ENCODE measurements around the gene KRAS. TPM values are rescaled to one million over a fixed set of nuclear protein-coding genes. Genes with fewer than 3 reads are reported as not detected.

KRAS gene
- total and polyA plus RNA-seq, 3 donors from 2014 or later = 13.3 to 22.1 (median 20.3) TPM

DNA sequence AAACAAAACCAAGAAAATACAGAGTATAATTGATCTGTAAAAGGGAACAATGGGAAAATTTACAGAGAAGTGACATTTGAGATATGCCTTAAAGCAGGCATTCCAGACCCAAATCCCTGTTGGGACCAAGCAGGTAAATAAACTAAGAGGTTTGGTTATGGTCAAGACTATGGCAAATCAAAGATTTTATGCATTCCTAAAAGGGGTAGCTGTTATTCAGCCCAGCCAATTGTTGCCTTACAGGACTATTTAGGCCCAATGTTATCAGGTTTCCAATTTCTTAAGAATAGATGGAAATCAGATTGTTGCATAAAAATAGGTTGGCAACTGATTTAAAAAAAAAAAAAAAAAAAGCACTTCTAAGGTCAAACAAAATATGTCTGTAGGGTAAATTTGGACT, 61.1 kb downstream of the KRAS start:
- DNase-seq = no peak
- Histone ChIP-seq H3K4me3 (no peak overlapping the region), H3K9me3 (no peaks in the 10 kb centered on the region), H3K4me1 (peaks cover 9% of the 10 kb centered on the region), H3K27ac (no peak overlapping the region), H3K27me3 (no peaks in the 10 kb centered on the region), H3K36me3 (ENCODE audit: low read depth, missing control alignments) (no peaks in the 10 kb centered on the region)
- TF ChIP-seq, protein P1, sequence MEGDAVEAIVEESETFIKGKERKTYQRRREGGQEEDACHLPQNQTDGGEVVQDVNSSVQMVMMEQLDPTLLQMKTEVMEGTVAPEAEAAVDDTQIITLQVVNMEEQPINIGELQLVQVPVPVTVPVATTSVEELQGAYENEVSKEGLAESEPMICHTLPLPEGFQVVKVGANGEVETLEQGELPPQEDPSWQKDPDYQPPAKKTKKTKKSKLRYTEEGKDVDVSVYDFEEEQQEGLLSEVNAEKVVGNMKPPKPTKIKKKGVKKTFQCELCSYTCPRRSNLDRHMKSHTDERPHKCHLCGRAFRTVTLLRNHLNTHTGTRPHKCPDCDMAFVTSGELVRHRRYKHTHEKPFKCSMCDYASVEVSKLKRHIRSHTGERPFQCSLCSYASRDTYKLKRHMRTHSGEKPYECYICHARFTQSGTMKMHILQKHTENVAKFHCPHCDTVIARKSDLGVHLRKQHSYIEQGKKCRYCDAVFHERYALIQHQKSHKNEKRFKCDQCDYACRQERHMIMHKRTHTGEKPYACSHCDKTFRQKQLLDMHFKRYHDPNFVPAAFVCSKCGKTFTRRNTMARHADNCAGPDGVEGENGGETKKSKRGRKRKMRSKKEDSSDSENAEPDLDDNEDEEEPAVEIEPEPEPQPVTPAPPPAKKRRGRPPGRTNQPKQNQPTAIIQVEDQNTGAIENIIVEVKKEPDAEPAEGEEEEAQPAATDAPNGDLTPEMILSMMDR (IDR thresholded peaks at IDR 0.05) = no peak
- TF ChIP-seq POLR2A (IDR thresholded peaks at IDR 0.05) = no peak
- intact Hi-C loops (cut with DNase I; ENCODE audit: low total_unique reads) = no loop called here

DNA sequence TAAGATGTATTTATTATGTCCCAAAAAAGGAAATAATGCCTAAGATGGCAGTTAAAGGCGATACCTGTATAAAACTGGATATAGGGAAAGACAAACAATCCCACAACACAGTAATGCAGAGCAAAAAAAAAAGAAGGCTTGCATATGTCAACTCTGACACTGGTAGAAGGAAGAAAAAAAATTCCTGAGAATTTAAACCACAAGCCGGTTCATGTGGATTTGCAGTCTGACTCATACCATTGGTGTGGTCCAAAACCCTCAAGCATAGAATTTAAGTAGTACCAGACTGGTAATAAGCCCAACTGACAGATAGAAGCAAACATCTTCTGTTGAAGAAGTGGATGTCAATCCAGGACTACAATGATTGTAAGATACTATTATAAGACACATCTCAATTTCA, 62.9 kb downstream of the KRAS start:
- 86 to 100% methylated on average over 2 of the region's 2 CpGs for WGBS, 2 donors
- Histone ChIP-seq H3K27me3 (no peaks in the 10 kb centered on the region), H3K27ac (no peak overlapping the region), H3K36me3 (ENCODE audit: low read depth, missing control alignments) (no peaks in the 10 kb centered on the region), H3K9me3 (no peaks in the 10 kb centered on the region), H3K4me1 (peaks cover 6% of the 10 kb centered on the region), H3K4me3 (no peak overlapping the region)
- DNase-seq = no peak
- intact Hi-C loops (cut with DNase I; ENCODE audit: low total_unique reads) = no loop called here
- TF ChIP-seq POLR2A (IDR thresholded peaks at IDR 0.05) = no peak
- TF ChIP-seq, protein P1 (IDR thresholded peaks at IDR 0.05) = no peak

DNA sequence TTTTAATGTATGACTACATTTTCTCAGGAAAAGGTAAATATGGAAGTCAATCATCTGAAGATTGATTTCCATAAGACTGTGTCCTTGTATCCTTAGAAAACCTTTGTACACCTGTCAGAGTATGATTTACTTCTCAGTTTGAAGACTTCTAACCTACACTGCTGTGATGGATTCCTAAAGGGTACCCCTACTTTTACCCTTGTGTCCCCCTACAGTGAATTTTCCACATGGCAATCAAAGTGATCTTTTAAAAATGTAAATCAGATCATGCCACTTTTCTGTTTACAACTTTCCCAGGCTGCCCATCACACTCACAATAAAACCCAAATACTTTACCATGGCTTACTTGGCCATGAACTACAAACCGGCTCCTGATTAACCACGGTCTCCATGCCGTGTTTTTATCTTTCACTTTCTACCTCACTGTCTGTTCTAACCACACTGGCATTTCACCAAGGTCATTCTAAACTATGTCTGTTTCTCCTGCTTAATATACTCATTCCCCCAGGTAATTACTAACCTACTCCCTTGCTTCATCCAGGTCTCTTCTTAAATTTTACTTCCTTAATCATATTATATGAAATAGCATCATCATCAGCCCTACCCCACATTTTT, 63.8 kb downstream of the KRAS start:
- no peak for DNase-seq
- no peaks in the 10 kb centered on the region for H3K36me3 ChIP-seq (ENCODE audit: low read depth, missing control alignments)
- H3K4me1 ChIP-seq = peaks cover 6% of the 10 kb centered on the region
- 37 to 41% methylated on average over 3 of the region's 3 CpGs for WGBS, 2 donors
- H3K9me3 ChIP-seq = no peaks in the 10 kb centered on the region
- TF ChIP-seq, protein P1 (IDR thresholded peaks at IDR 0.05) = no peak
- no peak for TF ChIP-seq POLR2A (IDR thresholded peaks at IDR 0.05)
- no peak overlapping the region for H3K4me3 ChIP-seq
- intact Hi-C loops (cut with DNase I; ENCODE audit: low total_unique reads) = no loop called here
- H3K27ac ChIP-seq = no peak overlapping the region
- H3K27me3 ChIP-seq = no peaks in the 10 kb centered on the region

DNA sequence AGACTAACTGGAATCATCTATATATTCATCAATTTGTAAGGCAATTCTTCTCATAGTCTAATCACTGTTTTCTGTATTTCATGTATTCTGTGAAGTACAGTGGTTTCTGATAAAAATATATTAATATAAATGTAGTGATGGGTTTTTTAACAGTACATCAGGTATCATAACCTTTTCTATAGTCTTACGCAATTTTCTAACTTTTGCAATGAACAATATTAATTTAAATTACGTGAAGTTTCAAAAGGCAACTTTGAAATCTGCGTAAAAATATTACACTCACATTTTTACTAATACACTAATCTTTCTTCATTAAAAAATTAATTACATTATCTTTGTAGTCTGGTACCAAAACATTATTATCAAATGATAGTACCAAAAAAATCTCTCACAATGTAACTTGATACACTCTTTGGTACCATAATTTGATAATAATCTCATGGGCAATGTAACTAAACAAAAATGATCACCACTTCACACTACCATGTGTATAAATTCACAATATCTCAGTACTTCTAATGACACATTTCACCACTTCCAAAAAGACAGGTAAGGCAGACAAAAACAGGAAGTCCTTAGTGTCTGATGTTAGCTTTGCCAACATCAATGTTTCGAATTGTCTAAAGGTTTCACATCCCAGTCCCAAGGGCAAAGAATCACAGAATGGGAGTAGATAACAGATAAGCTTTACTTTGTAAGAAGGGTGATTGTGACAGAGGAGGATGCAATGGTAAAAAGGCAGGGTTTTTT, 64.5 kb downstream of the KRAS start:
- DNase-seq = no peak
- WGBS, 2 donors = 73 to 88% methylated on average over 4 of the region's 4 CpGs

More for the DNA sequence above, 64.5 kb downstream of the KRAS start:
- H3K36me3 ChIP-seq (ENCODE audit: low read depth, missing control alignments) = no peaks in the 10 kb centered on the region
- intact Hi-C loops (cut with DNase I; ENCODE audit: low total_unique reads) = no loop called here
- TF ChIP-seq, protein P1 (IDR thresholded peaks at IDR 0.05) = no peak
- TF ChIP-seq POLR2A (IDR thresholded peaks at IDR 0.05) = no peak
- H3K27ac ChIP-seq = no peak overlapping the region
- peaks cover 6% of the 10 kb centered on the region for H3K4me1 ChIP-seq
- H3K4me3 ChIP-seq = no peak overlapping the region
- H3K27me3 ChIP-seq = no peaks in the 10 kb centered on the region
- no peaks in the 10 kb centered on the region for H3K9me3 ChIP-seq

Measured in testis (tissue), 3 donors.